ENCODE measurements around the gene FAM241B. TPM values are rescaled to one million over a fixed set of nuclear protein-coding genes. Genes with fewer than 3 reads are reported as not detected.

Gene FAM241B
- total RNA-seq, 1 donor, result not detected

- H3K4me3 ChIP-seq (ENCODE audit: low read depth, low read length), result no peak overlapping the region
- no peak for DNase-seq (ENCODE audit: low read depth)
- TF ChIP-seq CTCF (IDR thresholded peaks at IDR 0.05; ENCODE audit: insufficient read depth, low read depth, low read length), result no peak
These were observed 12.7 kb downstream of the FAM241B start for GRCh38 chr10:69642747-69643146.

DNA sequence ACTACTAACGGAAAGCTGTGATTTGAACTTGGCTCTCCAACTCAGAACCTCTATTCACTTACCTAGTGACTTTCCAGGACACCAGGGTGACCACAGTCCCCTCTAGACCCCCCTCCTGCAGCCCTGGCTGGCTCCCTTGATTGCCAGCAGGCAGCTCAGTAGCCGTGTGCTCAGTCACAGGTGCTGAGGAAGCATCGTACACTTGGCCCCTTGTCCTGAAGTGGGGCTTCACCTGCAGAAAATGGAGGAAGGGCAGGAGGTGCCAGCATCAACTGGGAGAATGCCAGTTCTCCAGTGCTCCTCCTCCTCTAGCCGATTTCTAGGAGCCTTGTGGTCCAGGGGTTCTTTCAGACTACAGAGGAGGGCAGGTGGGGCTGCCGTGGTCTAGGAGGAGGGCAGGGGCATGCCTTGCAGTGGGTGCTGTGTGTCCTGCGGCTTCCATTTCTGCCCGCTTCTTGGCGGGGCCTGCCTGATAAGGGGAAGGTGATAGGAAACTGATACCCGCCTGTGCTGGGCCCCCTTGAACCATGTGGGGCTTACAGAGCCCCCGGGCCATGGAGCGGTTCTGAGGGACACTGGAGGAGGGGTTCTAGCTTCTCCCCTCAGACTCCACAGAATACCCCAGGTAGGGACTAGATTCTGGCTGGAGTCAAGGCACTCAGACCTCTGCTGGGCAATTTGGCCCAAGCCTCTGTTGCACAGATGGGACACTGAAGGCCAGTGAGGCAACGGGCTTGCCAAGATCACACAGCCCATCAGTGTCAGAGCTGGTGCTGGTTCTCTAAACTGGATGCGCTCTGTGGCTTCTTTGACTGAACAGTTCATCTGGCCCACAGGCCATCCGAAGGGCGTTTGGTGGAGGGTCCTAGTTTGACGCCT is 14.0 kb downstream of the FAM241B start:
- no peak overlapping the region for H3K4me3 ChIP-seq (ENCODE audit: low read depth, low read length)
- TF ChIP-seq CTCF (IDR thresholded peaks at IDR 0.05; ENCODE audit: insufficient read depth, low read depth, low read length), result no peak
- DNase-seq (ENCODE audit: low read depth), result no peak

- peak; percentile 90 for TF ChIP-seq CTCF (IDR thresholded peaks at IDR 0.05; ENCODE audit: insufficient read depth, low read depth, low read length)
- DNase-seq (ENCODE audit: low read depth), result peak; percentile 56
- no peak overlapping the region for H3K4me3 ChIP-seq (ENCODE audit: low read depth, low read length)
These were observed 14.7 kb downstream of the FAM241B start for GRCh38 chr10:69644658-69645295.

DNA sequence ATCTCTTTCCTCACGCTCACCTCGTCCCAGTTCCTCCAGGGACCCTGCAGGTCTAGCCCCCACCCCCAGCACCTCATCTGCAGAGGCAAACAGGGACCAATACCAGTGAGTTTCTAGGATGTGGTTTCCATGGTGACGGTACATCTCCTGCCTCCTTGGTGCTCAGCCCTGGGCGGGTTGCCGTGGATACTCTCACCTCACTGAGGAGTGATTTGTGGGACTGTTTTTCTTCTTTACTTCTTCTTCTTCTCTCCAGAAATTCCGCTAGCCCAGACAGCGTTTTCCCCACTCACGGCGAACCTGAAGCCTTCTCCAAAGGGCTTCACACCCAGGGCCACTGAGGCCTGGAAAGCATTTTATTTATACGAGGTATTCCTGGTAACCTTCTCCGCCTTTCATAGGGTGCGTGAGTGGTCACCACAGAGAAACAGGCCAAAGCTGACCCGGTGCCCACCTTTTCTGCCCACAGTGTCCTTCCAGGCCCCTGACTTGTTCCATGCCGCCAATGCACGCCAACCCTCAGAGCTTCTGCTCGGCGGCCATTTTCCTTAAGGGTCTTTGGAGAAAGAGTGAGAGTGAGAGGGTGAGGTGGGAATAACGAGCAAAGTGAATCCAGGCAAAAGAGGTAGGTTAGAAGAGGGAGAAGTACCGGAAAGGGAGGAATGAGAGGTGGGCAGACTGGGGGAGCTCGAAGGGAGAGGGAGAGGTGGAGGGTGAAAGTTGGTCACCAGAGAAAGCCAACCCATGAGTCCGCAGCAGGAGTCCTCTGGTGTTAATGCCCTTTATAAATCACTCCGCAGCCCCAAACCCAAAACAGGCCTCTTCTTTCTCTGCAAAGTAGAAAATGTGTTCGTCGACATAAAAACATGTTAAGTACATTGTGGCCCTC is 15.5 kb downstream of the FAM241B start:
- TF ChIP-seq CTCF (IDR thresholded peaks at IDR 0.05; ENCODE audit: insufficient read depth, low read depth, low read length), result no peak
- DNase-seq (ENCODE audit: low read depth), result no peak
- H3K4me3 ChIP-seq (ENCODE audit: low read depth, low read length), result no peak overlapping the region

DNA sequence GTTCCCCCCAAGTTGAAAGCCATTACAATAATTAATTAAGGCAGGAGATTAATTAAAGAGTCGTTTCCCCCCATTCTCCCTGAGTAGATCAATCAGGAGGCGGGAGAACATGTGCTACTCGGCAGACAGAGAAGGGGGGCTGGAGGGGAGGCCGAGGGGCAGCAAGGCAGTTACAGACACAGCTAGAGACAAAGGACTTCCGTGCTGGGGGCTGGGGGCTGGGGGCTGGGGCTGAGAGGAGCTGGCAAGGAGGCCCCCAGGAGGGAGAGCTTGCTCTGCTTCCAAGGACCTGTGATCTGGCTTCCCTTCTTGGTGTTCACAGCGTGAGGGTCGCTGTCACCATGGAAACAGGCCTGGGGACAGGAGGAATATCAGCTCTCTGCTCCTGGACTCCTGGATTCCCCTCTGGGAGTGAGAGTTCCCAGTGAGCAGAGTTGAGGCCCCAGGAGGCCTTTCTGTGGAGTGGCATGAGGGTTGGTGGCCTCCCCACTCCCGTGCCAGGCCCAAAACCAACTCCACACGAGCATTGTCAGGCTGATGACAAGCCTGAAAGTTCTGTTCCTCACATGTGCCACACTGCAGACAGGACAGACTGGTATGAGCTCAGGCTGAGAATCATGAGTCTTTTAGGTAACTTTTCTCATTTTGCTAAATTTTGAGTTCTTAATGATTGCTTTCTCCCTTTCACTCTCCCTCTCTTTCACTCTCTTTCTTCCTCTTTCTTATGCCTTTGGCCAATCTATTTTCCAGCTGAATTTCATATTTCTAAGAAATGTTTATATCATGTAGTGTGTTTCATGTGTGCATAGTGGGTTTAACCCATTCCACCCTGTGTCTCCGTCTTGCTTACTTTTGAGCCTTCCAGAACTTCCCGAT is 16.4 kb downstream of the FAM241B start:
- no peak overlapping the region for H3K4me3 ChIP-seq (ENCODE audit: low read depth, low read length)
- no peak for TF ChIP-seq CTCF (IDR thresholded peaks at IDR 0.05; ENCODE audit: insufficient read depth, low read depth, low read length)
- no peak for DNase-seq (ENCODE audit: low read depth)

DNA sequence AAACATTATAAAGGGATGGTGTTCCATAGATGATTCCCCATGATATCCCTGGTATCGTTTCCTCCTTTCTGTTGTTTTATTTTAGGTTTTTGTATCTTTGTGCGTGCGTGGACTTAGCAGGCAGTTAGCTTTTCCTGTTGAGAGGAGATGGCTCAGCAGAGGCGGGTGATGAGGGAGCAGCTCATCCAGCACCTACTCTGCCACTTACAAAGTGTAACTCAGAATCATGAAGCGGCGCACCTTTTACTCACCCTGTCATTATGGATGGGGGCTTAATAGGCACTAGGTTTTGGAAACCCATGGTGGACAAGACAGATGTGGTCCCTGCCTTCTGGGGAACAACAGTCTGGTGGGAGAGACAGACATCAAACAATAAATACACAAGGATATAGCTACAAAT is 17.1 kb downstream of the FAM241B start:
- H3K4me3 ChIP-seq (ENCODE audit: low read depth, low read length), result no peak overlapping the region
- DNase-seq (ENCODE audit: low read depth), result no peak
- TF ChIP-seq CTCF (IDR thresholded peaks at IDR 0.05; ENCODE audit: insufficient read depth, low read depth, low read length), result no peak
